GM12878 (cell line): Measurements from ENCODE around the gene HSPA12B.

Experiments
- BRCA1 ChIP-seq: IDR thresholded peaks from 2 replicates; pipeline ENCODE4 v1.6.1; 2011; ENCODE audit warnings: low read depth, low read length, improper control_type of control experiment
- CBX3 ChIP-seq: fragments of 200-600 bp; sonication (generic); IDR thresholded peaks from 2 replicates; pipeline ENCODE4 v1.6.1; 2016; ENCODE audit warnings: low read depth, borderline replicate concordance
- EZH2 ChIP-seq: IDR thresholded peaks from 2 replicates; pipeline ENCODE4 v1.6.1; 2012; ENCODE audit warnings: low read depth, mild to moderate bottlenecking, control low read depth, inconsistent platforms, low read length, borderline replicate concordance; ENCODE audit not compliant: control insufficient read depth
- JUNB ChIP-seq: IDR thresholded peaks from 2 replicates; pipeline ENCODE4 v1.6.1; 2016; ENCODE audit warnings: antibody characterized with exemption, mild to moderate bottlenecking
- KDM1A ChIP-seq: fragments of 200-600 bp; sonication (generic); IDR thresholded peaks from 2 replicates; pipeline ENCODE4 v1.6.1; 2016; ENCODE audit warnings: borderline replicate concordance
- POLR2A ChIP-seq: IDR thresholded peaks from 2 replicates; pipeline ENCODE4 v1.6.1; 2011; ENCODE audit warnings: low read depth, mild to moderate bottlenecking, low read length
- POLR2AphosphoS2 ChIP-seq: IDR thresholded peaks from 2 replicates; pipeline ENCODE4 v1.6.1; 2011; ENCODE audit warnings: low read depth, mild to moderate bottlenecking, low read length, improper control_type of control experiment, moderate library complexity
- SPI1 ChIP-seq: IDR thresholded peaks from 2 replicates; pipeline ENCODE4 v1.6.1; 2011; ENCODE audit warnings: low read depth, mild to moderate bottlenecking, low read length, moderate library complexity, borderline replicate concordance; ENCODE audit not compliant: insufficient read depth
- SREBF2 ChIP-seq: IDR thresholded peaks from 2 replicates; pipeline ENCODE4 v1.6.1; 2012; ENCODE audit warnings: mild to moderate bottlenecking, low read length
- TAF1 ChIP-seq: IDR thresholded peaks from 2 replicates; pipeline ENCODE4 v1.6.1; 2011; ENCODE audit warnings: mild to moderate bottlenecking, low read depth, low read length, borderline replicate concordance
- ZBTB33 ChIP-seq: fragments of 450-650 bp; IDR thresholded peaks from 2 replicates; pipeline ENCODE4 v1.6.1; 2017; ENCODE audit warnings: mild to moderate bottlenecking
- TF ChIP-seq, protein P1 (sequence below): fragments of 450-650 bp; IDR thresholded peaks from 2 replicates; pipeline ENCODE4 v1.6.1; 2018; ENCODE audit warnings: mild to moderate bottlenecking, low read depth, moderate library complexity; ENCODE audit not compliant: partially characterized antibody
- TF ChIP-seq, protein P2 (sequence below), 3 experiments: IDR thresholded peaks in 2 of 3; conservative IDR thresholded peaks in 1 of 3; 2 replicates each; pipeline ENCODE4 v1.5.1; 2011; ENCODE audit warnings: low read depth in 3 of 3, low read length in 3 of 3, mild to moderate bottlenecking in 3 of 3, control low read depth in 2 of 3, moderate library complexity in 2 of 3, inconsistent platforms in 1 of 3, mixed read lengths in 1 of 3; ENCODE audit not compliant: control insufficient read depth in 2 of 3, insufficient read depth in 1 of 3; ENCODE audit errors: extremely low read depth in 1 of 3

GRCh38 chr20:3705491-3705969, 27.0 kb upstream of the HSPA12B start:
- TF ChIP-seq, protein P1, sequence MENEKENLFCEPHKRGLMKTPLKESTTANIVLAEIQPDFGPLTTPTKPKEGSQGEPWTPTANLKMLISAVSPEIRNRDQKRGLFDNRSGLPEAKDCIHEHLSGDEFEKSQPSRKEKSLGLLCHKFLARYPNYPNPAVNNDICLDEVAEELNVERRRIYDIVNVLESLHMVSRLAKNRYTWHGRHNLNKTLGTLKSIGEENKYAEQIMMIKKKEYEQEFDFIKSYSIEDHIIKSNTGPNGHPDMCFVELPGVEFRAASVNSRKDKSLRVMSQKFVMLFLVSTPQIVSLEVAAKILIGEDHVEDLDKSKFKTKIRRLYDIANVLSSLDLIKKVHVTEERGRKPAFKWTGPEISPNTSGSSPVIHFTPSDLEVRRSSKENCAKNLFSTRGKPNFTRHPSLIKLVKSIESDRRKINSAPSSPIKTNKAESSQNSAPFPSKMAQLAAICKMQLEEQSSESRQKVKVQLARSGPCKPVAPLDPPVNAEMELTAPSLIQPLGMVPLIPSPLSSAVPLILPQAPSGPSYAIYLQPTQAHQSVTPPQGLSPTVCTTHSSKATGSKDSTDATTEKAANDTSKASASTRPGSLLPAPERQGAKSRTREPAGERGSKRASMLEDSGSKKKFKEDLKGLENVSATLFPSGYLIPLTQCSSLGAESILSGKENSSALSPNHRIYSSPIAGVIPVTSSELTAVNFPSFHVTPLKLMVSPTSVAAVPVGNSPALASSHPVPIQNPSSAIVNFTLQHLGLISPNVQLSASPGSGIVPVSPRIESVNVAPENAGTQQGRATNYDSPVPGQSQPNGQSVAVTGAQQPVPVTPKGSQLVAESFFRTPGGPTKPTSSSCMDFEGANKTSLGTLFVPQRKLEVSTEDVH = no peak
- no peak for TF ChIP-seq TAF1
- TF ChIP-seq SPI1 = no peak
- no peak for TF ChIP-seq EZH2
- TF ChIP-seq CBX3 = no peak
- TF ChIP-seq, protein P2, sequence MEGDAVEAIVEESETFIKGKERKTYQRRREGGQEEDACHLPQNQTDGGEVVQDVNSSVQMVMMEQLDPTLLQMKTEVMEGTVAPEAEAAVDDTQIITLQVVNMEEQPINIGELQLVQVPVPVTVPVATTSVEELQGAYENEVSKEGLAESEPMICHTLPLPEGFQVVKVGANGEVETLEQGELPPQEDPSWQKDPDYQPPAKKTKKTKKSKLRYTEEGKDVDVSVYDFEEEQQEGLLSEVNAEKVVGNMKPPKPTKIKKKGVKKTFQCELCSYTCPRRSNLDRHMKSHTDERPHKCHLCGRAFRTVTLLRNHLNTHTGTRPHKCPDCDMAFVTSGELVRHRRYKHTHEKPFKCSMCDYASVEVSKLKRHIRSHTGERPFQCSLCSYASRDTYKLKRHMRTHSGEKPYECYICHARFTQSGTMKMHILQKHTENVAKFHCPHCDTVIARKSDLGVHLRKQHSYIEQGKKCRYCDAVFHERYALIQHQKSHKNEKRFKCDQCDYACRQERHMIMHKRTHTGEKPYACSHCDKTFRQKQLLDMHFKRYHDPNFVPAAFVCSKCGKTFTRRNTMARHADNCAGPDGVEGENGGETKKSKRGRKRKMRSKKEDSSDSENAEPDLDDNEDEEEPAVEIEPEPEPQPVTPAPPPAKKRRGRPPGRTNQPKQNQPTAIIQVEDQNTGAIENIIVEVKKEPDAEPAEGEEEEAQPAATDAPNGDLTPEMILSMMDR (IDR thresholded peaks at IDR 0.05 in 2 of 3, conservative IDR thresholded peaks at IDR 0.05 in 1 of 3; ENCODE audit: control insufficient read depth in 2 of 3, extremely low read depth in 1 of 3, insufficient read depth in 1 of 3, low read depth in 3 of 3, low read length in 3 of 3) = no peak
- no peak for TF ChIP-seq SREBF2
- no peak for TF ChIP-seq ZBTB33
- TF ChIP-seq BRCA1 = no peak
- no peak for TF ChIP-seq KDM1A
- TF ChIP-seq POLR2AphosphoS2 = no peak
- TF ChIP-seq JUNB = no peak
- TF ChIP-seq POLR2A = no peak
